Endothelial cell of umbilical vein (primary cell): Measurements from ENCODE around the gene PERM1. TPM values are rescaled to one million over a fixed set of nuclear protein-coding genes. Genes with fewer than 3 reads are reported as not detected.

ENCODE experiments used
- BruUV-seq: library from RNA; stranded (reverse); fragments of 400-500 nt; replicated peaks from 2 replicates; lab custom pipeline; 2021; lab: Mats Ljungman, UMichigan
- CTCF ChIA-PET: fragments of 300-600, 350-600 bp; sonication (Branson Sonifier 250); formaldehyde crosslinking; loops from one replicate; lab custom pipeline; 2021; ENCODE audit warnings: antibody characterized with exemption, inconsistent platforms; lab: Charles Lee
- POLR2A ChIA-PET: fragments of 300-600, 350-600 bp; sonication (Branson Sonifier 250); formaldehyde crosslinking; loops from one replicate; lab custom pipeline; 2021; ENCODE audit warnings: antibody characterized with exemption, inconsistent platforms; lab: Charles Lee
- DNase-seq: peaks from one replicate; pipeline ENCODE4 v3.0.0-alpha.2; 2011; ENCODE audit warnings: low read depth, low spot score
- FAIRE-seq: peaks from 2 replicates; lab custom pipeline; 2011; peaks lifted over from hg19 to GRCh38; lab: Jason Lieb, UNC
- H2AFZ ChIP-seq: 2 replicates; pipeline ENCODE4 v1.6.0; 2012; ENCODE audit warnings: low read depth, low read length, control low read depth, inconsistent platforms
- H3K27ac ChIP-seq: 2 replicates; pipeline ENCODE4 v1.5.1; 2011; ENCODE audit warnings: low read depth, mild to moderate bottlenecking, control low read depth, low read length, moderate library complexity; ENCODE audit not compliant: insufficient read depth
- H3K27me3 ChIP-seq, 2 experiments: 2 replicates each; pipeline versions ENCODE4 v1.6.0 to v1.6.1; 2011; ENCODE audit warnings: low read length in 2 of 2, mixed read lengths in 1 of 2; ENCODE audit not compliant: control insufficient read depth in 2 of 2, insufficient read depth in 2 of 2
- H3K36me3 ChIP-seq, 2 experiments: 2 replicates in 1 of 2; 3 replicates in 1 of 2; pipeline ENCODE4 v1.5.1; 2011; ENCODE audit warnings: low read length in 2 of 2, mild to moderate bottlenecking in 1 of 2, moderate library complexity in 1 of 2; ENCODE audit not compliant: control insufficient read depth in 2 of 2, insufficient read depth in 2 of 2; ENCODE audit errors: extremely low read depth in 1 of 2
- H3K4me1 ChIP-seq: 3 replicates; pipeline ENCODE4 v1.5.1; 2011; ENCODE audit warnings: mild to moderate bottlenecking, low read length; ENCODE audit not compliant: control insufficient read depth, insufficient read depth; ENCODE audit errors: extremely low read depth
- H3K4me2 ChIP-seq: 2 replicates; pipeline ENCODE4 v1.6.1; 2011; ENCODE audit warnings: low read length, control low read depth, mixed read lengths; ENCODE audit not compliant: insufficient read depth
- H3K4me3 ChIP-seq, 3 experiments: fragments of 200-600 bp in 1 of 3; sonication (generic), shearing (Covaris generic) in 1 of 3; replicated peaks in 1 of 3; 2 replicates each; pipeline ENCODE4 v1.5.1; 2011 to 2016; ENCODE audit warnings: control low read depth in 3 of 3, low read length in 3 of 3, mild to moderate bottlenecking in 2 of 3, inconsistent platforms in 1 of 3, low read depth in 1 of 3, moderate library complexity in 1 of 3; ENCODE audit not compliant: insufficient read depth in 1 of 3
- H3K79me2 ChIP-seq: 2 replicates; pipeline ENCODE4 v1.6.0; 2012; ENCODE audit warnings: low read length, inconsistent platforms; ENCODE audit not compliant: control insufficient read depth, insufficient read depth
- H3K9ac ChIP-seq: replicated peaks from 2 replicates; pipeline ENCODE3; 2011; ENCODE audit warnings: low read length, control low read depth; ENCODE audit not compliant: insufficient read depth; ENCODE audit errors: extremely low read depth
- H3K9me1 ChIP-seq: replicated peaks from 3 replicates; pipeline ENCODE4 v1.6.0; 2011; ENCODE audit warnings: mild to moderate bottlenecking, low read length; ENCODE audit not compliant: control insufficient read depth, insufficient read depth; ENCODE audit errors: extremely low read depth
- H3K9me3 ChIP-seq: replicated peaks from 2 replicates; pipeline ENCODE4 v1.5.1; 2012; ENCODE audit warnings: low read length, inconsistent platforms; ENCODE audit not compliant: control insufficient read depth, insufficient read depth
- H4K20me1 ChIP-seq: replicated peaks from 2 replicates; pipeline ENCODE3; 2011; ENCODE audit warnings: mild to moderate bottlenecking, low read length; ENCODE audit not compliant: control insufficient read depth, insufficient read depth; ENCODE audit errors: extremely low read depth
- EZH2 ChIP-seq: IDR thresholded peaks from 2 replicates; pipeline ENCODE4 v1.6.1; 2012; ENCODE audit warnings: borderline replicate concordance, low read depth, mild to moderate bottlenecking, moderate library complexity, low read length, inconsistent platforms; ENCODE audit not compliant: severe bottlenecking
- FOS ChIP-seq: IDR thresholded peaks from 2 replicates; pipeline ENCODE4 v1.6.1; 2011; ENCODE audit warnings: mild to moderate bottlenecking, low read length, moderate library complexity, borderline replicate concordance; ENCODE audit not compliant: insufficient read depth
- GATA2 ChIP-seq: IDR thresholded peaks from 2 replicates; pipeline ENCODE4 v1.7.0; 2011; ENCODE audit warnings: low read depth, mild to moderate bottlenecking, moderate library complexity, mixed read lengths, low read length; ENCODE audit not compliant: insufficient read length, insufficient read depth
- JUN ChIP-seq: IDR thresholded peaks from 2 replicates; pipeline ENCODE4 v1.6.1; 2011; ENCODE audit warnings: borderline replicate concordance, low read depth; ENCODE audit not compliant: insufficient read length, insufficient read depth
- MYC ChIP-seq: IDR thresholded peaks from one replicate; pipeline ENCODE4 v1.6.1; 2011; ENCODE audit warnings: mild to moderate bottlenecking, low read depth, low read length
- POLR2A ChIP-seq: IDR thresholded peaks from 2 replicates; pipeline ENCODE4 v1.6.1; 2012; ENCODE audit warnings: low read depth, mild to moderate bottlenecking, control low read depth, low read length
- POLR2AphosphoS5 ChIP-seq: IDR thresholded peaks from 2 replicates; pipeline ENCODE4 v1.6.1; 2012; ENCODE audit warnings: low read depth, mild to moderate bottlenecking, control low read depth, low read length, moderate library complexity; ENCODE audit not compliant: insufficient read depth
- dilution Hi-C: fragments of 300-500 bp; cut with MboI; formaldehyde crosslinking; loops from one replicate; pipeline ENCODE4 v1.15.0; 2019; ENCODE audit warnings: low sequenced_read_pairs; ENCODE audit not compliant: extremely low pct_ligation_motif_present
- intact Hi-C: fragments of 100-400 bp; cut with micrococcal nuclease; formaldehyde crosslinking; loops from one replicate; pipeline ENCODE4 v1.10.0; 2022
- polyA plus RNA-seq, 4 experiments: library from polyadenylated mRNA; depleted of rRNA in 3 of 4; stranded (reverse) in 3 of 4; unstranded in 1 of 4; fragments of >200 nt; gene quantifications; 2 replicates each; pipeline versions ENCODE4 v1.2.1 to v1.2.3, GENCODE V29; 2011 to 2012; ENCODE audit warnings: missing spikeins in 1 of 4
- total RNA-seq: library from RNA; stranded (reverse); gene quantifications from 2 replicates; pipeline ENCODE4 v1.2.3, GENCODE V29; 2021
- TF ChIP-seq, protein P1 (sequence below), 2 donors: IDR thresholded peaks; 1 replicate in 1 of 2; 2 replicates in 1 of 2; pipeline ENCODE4 v1.5.1; 2011; ENCODE audit warnings: low read length in 2 of 2, mild to moderate bottlenecking in 2 of 2, moderate library complexity in 2 of 2, control low read depth in 1 of 2, inconsistent platforms in 1 of 2, low read depth in 1 of 2; ENCODE audit not compliant: insufficient read depth in 1 of 2; ENCODE audit errors: extremely low read depth in 1 of 2
- TF ChIP-seq, protein P2 (sequence below): IDR thresholded peaks from 2 replicates; pipeline ENCODE4 v1.6.1; 2011; ENCODE audit not compliant: insufficient read depth, insufficient read length

The PERM1 gene
- total and polyA plus RNA-seq, 2 donors (not counting 3 experiments of a cell fraction or from before 2014, with no cell fraction given), result not detected

DNA sequence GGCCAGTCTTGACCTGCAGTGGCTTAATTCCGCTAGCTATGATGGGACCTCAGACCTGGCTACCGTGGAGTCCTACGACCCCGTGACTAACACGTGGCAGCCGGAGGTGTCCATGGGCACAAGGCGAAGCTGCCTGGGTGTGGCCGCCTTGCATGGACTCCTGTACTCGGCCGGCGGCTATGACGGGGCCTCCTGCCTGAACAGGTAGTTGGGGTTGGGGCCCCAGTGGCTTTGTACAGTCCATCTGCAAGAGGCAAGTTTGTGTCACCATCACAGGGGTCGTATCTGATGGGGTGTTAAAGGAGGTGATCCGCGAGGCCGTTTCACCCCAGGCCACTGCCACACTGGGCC lies 18.6 kb downstream of the PERM1 start:
- Histone ChIP-seq H3K27me3 (no peaks in the 10 kb centered on the region), H3K4me1 (peaks cover 11% of the 10 kb centered on the region), H3K9me1 (no peaks in the 10 kb centered on the region), H4K20me1 (no peaks in the 10 kb centered on the region), H3K9me3 (no peaks in the 10 kb centered on the region), H3K79me2 (peaks cover 8% of the 10 kb centered on the region), H3K27ac (no peak overlapping the region), H3K9ac (no peak overlapping the region), H3K4me3 (no peak overlapping the region), H2AFZ (no peak overlapping the region), H3K36me3 (peaks cover 0 to 2% of the 10 kb centered on the region in 2 experiments), H3K4me2 (no peak overlapping the region)
- POLR2A ChIA-PET, result no interaction called here
- DNase-seq, result no peak
- intact Hi-C loops (no loop called here), dilution Hi-C loops (no loop called here)
- FAIRE-seq, result no peak
- CTCF ChIA-PET, result no interaction called here
- TF ChIP-seq, protein P1, sequence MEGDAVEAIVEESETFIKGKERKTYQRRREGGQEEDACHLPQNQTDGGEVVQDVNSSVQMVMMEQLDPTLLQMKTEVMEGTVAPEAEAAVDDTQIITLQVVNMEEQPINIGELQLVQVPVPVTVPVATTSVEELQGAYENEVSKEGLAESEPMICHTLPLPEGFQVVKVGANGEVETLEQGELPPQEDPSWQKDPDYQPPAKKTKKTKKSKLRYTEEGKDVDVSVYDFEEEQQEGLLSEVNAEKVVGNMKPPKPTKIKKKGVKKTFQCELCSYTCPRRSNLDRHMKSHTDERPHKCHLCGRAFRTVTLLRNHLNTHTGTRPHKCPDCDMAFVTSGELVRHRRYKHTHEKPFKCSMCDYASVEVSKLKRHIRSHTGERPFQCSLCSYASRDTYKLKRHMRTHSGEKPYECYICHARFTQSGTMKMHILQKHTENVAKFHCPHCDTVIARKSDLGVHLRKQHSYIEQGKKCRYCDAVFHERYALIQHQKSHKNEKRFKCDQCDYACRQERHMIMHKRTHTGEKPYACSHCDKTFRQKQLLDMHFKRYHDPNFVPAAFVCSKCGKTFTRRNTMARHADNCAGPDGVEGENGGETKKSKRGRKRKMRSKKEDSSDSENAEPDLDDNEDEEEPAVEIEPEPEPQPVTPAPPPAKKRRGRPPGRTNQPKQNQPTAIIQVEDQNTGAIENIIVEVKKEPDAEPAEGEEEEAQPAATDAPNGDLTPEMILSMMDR (IDR thresholded peaks at IDR 0.05; ENCODE audit: extremely low read depth in 1 of 2, insufficient read depth in 1 of 2, low read depth in 1 of 2, low read length in 2 of 2), result no peak
- no peak for TF ChIP-seq JUN
- TF ChIP-seq MYC, result no peak
- TF ChIP-seq EZH2, result no peak
- no peak for TF ChIP-seq GATA2
- TF ChIP-seq FOS, result no peak
- TF ChIP-seq, protein P2, sequence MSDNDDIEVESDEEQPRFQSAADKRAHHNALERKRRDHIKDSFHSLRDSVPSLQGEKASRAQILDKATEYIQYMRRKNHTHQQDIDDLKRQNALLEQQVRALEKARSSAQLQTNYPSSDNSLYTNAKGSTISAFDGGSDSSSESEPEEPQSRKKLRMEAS, result no peak
- TF ChIP-seq POLR2A, result no peak
- TF ChIP-seq POLR2AphosphoS5, result no peak
- no TSS peak for BruUV-seq
